ENCODE data around the gene PTPRG.

GRCh38 chr3:61794961-61795360, 233.6 kb downstream of the PTPRG start:
- TF ChIP-seq EZH2 (IDR thresholded peaks at IDR 0.05; ENCODE audit: insufficient read depth, poor library complexity, severe bottlenecking), result no peak
- TF ChIP-seq EZH2phosphoT487 (IDR thresholded peaks at IDR 0.05; ENCODE audit: insufficient read depth, low read depth), result no peak

Data from GM23248 (cell line).